Left lung (tissue), 14 donors: ENCODE measurements around the gene ACSL3. TPM values are rescaled to one million over a fixed set of nuclear protein-coding genes. Genes with fewer than 3 reads are reported as not detected.

Experiments
- ATAC-seq: fragments of 200-7000 bp; cut with Tn5 transposase; one replicate; pipeline ENCODE4 v1.9.1; 2020; ENCODE audit warnings: moderate library complexity
- DNase-seq, 4 donors: peaks; one replicate each; pipeline ENCODE4 v3.0.0-alpha.2; 2013 to 2020
- H3K27ac ChIP-seq, 2 donors: fragments of 200-600 bp; sonication (generic) in 1 of 2; one replicate each; pipeline versions ENCODE4 v1.5.0 to v1.8.0; 2020 to 2021
- H3K27me3 ChIP-seq, 2 donors: fragments of 200-600 bp; sonication (generic) in 1 of 2; one replicate each; pipeline versions ENCODE4 v1.5.0 to v1.8.0; 2020 to 2021
- H3K36me3 ChIP-seq, 2 donors: fragments of 200-600 bp; sonication (generic) in 1 of 2; one replicate each; pipeline versions ENCODE4 v1.5.0 to v1.8.0; 2020 to 2021
- H3K4me1 ChIP-seq, 2 donors: fragments of 200-600 bp; one replicate each; pipeline ENCODE4 v1.8.0; 2021
- H3K4me3 ChIP-seq, 2 donors: fragments of 200-600 bp; sonication (generic) in 1 of 2; one replicate each; pipeline versions ENCODE4 v1.5.0 to v1.8.0; 2020 to 2021; ENCODE audit warnings: mild to moderate bottlenecking in 1 of 2
- H3K9me3 ChIP-seq, 2 donors: fragments of 200-600 bp; sonication (generic) in 1 of 2; one replicate each; pipeline versions ENCODE4 v1.5.0 to v1.8.0; 2020 to 2021
- intact Hi-C, 2 donors: fragments of 100-400 bp; cut with DNase I; formaldehyde crosslinking; loops; one replicate each; pipeline versions ENCODE4 v1.11.2 to v1.14.2; 2022
- long read RNA-seq, 12 donors: library from polyadenylated mRNA in 2 of 12; unstranded in 2 of 12; transcript quantifications; one replicate each; pipeline ENCODE4 v2.0.0 and lab custom pipeline, GENCODE V29; 2019 to 2026
- polyA plus RNA-seq, 6 donors: library from polyadenylated mRNA; unstranded; fragments of 120-200 nt; gene quantifications; one replicate each; pipeline ENCODE4 v1.2.1, GENCODE V29; 2013; ENCODE audit not compliant: insufficient read length in 6 of 6
- total RNA-seq, 2 donors: library from RNA; stranded (reverse); fragmentation: NEBNext Ultra II Directional; extraction: Animal tissue kit (Norgen Biotek cat#: 25700); gene quantifications; one replicate each; pipeline ENCODE4 v1.2.1, GENCODE V29; 2021
- TF ChIP-seq, protein P1 (sequence below), 2 donors: fragments of 200-600 bp; sonication (generic) in 1 of 2; IDR thresholded peaks; one replicate each; pipeline versions ENCODE4 v1.5.0 to v1.8.0; 2021; ENCODE audit warnings: antibody characterized with exemption in 2 of 2
- donor health status: DM: no; HTN: yes; CAD: no.
- donor health status: DM: no; HTN: no; CAD: no.

Gene ACSL3
- total RNA-seq (100 to 1,000 TPM in 1 of 2 donors, 10 to 100 TPM in 1; 92.5 to 102 TPM), polyA plus RNA-seq (10 to 100 TPM; 55.1 to 68.2 (median 60.0) TPM)
- long read RNA-seq, donor 1, full-length matches to known transcripts = 9 of 22 reads
- long read RNA-seq, donor 1, partial matches to known transcripts = 13 of 22 reads
- long read RNA-seq, donor 1, other reads (novel, unspliced or antisense) = 0 of 22 reads
- long read RNA-seq, donor 2, partial matches to known transcripts = 0 of 7 reads
- long read RNA-seq, donor 2, other reads (novel, unspliced or antisense) = 0 of 7 reads
- long read RNA-seq, donor 3, full-length matches to known transcripts = 7 of 7 reads
- long read RNA-seq, donor 3, partial matches to known transcripts = 0 of 7 reads
- long read RNA-seq, donor 3, other reads (novel, unspliced or antisense) = 0 of 7 reads
- long read RNA-seq, donor 4, full-length matches to known transcripts = 10 of 17 reads
- long read RNA-seq, donor 4, partial matches to known transcripts = 4 of 17 reads
- long read RNA-seq, donor 4, other reads (novel, unspliced or antisense) = 3 of 17 reads
- long read RNA-seq, donor 5, full-length matches to known transcripts = 9 of 9 reads
- long read RNA-seq, donor 5, partial matches to known transcripts = 0 of 9 reads
- long read RNA-seq, donor 5, other reads (novel, unspliced or antisense) = 0 of 9 reads
- long read RNA-seq, donor 6, full-length matches to known transcripts = 7 of 7 reads
- long read RNA-seq, donor 6, partial matches to known transcripts = 0 of 7 reads
- long read RNA-seq, donor 6, other reads (novel, unspliced or antisense) = 0 of 7 reads
- long read RNA-seq, donor 7, full-length matches to known transcripts = 3 of 9 reads
- long read RNA-seq, donor 7, partial matches to known transcripts = 6 of 9 reads
- long read RNA-seq, donor 7, other reads (novel, unspliced or antisense) = 0 of 9 reads
- long read RNA-seq, donor 8, full-length matches to known transcripts = 13 of 24 reads
- long read RNA-seq, donor 8, partial matches to known transcripts = 11 of 24 reads
- long read RNA-seq, donor 8, other reads (novel, unspliced or antisense) = 0 of 24 reads
- long read RNA-seq, donor 9 = 0 reads
- long read RNA-seq, donor 10, partial matches to known transcripts = 2 of 7 reads
- long read RNA-seq, donor 10, other reads (novel, unspliced or antisense) = 2 of 7 reads
- long read RNA-seq, donor 11, full-length matches to known transcripts = 19 of 43 reads
- long read RNA-seq, donor 11, partial matches to known transcripts = 24 of 43 reads
- long read RNA-seq, donor 11, other reads (novel, unspliced or antisense) = 0 of 43 reads
- long read RNA-seq, donor 12, full-length matches to known transcripts = 8 of 28 reads
- long read RNA-seq, donor 12, partial matches to known transcripts = 20 of 28 reads
- long read RNA-seq, donor 12, other reads (novel, unspliced or antisense) = 0 of 28 reads

DNA sequence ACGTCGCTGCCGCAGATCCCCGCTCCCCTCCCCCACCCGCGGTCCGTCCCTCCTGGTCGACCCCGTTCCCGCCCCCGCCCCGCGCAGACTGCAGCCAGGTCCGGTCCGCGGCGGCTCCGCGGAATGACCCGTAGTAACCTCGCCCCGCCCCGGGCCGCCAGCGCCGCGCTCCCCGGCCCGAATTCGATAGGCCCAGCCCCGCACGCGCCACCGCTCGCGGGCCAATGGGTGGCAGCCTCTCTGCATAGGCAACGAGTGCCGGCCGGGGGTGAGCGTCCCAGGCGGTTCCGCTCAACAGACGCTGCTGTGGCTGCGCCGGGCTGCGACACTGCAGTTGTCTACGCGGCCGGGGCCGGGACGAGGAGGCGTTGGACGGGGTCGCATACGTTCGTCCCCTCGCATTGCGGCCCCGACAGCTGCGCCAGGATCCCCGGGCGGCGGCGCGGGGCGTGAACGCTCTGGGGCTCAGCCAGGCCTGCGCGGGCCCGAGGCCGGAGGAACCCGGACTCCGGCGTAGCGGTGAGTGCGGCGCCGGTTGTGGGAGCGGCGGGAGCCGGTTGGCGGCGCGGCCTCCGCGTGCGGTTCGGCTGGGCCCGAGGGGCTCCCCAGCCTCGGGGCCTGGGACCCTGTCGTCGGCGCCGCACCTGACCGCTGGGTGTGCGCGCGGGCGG lies at the start of gene ACSL3:
ACSL3 (plus strand) TSS at position 297 of the 671 bp plus-strand sequence. CDS start 47,737 bp downstream, outside the sequence.
- no peaks in the 10 kb centered on the region for H3K27me3 ChIP-seq
- H3K27ac ChIP-seq = peak within 1 kb of the TSS; percentile 98
- ATAC-seq (peak; percentile 98), DNase-seq (peak; percentile 90 to 99 (median 97))
- intact Hi-C loops = no loop called here
- TF ChIP-seq, protein P1, sequence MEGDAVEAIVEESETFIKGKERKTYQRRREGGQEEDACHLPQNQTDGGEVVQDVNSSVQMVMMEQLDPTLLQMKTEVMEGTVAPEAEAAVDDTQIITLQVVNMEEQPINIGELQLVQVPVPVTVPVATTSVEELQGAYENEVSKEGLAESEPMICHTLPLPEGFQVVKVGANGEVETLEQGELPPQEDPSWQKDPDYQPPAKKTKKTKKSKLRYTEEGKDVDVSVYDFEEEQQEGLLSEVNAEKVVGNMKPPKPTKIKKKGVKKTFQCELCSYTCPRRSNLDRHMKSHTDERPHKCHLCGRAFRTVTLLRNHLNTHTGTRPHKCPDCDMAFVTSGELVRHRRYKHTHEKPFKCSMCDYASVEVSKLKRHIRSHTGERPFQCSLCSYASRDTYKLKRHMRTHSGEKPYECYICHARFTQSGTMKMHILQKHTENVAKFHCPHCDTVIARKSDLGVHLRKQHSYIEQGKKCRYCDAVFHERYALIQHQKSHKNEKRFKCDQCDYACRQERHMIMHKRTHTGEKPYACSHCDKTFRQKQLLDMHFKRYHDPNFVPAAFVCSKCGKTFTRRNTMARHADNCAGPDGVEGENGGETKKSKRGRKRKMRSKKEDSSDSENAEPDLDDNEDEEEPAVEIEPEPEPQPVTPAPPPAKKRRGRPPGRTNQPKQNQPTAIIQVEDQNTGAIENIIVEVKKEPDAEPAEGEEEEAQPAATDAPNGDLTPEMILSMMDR (IDR thresholded peaks at IDR 0.05) = no peak
- no peaks in the 10 kb centered on the region for H3K36me3 ChIP-seq
- no peaks in the 10 kb centered on the region for H3K9me3 ChIP-seq
- H3K4me3 ChIP-seq = peak within 1 kb of the TSS; percentile 84 to 85
- H3K4me1 ChIP-seq = peaks cover 26 to 53% of the 10 kb centered on the region in 2 donors

DNA sequence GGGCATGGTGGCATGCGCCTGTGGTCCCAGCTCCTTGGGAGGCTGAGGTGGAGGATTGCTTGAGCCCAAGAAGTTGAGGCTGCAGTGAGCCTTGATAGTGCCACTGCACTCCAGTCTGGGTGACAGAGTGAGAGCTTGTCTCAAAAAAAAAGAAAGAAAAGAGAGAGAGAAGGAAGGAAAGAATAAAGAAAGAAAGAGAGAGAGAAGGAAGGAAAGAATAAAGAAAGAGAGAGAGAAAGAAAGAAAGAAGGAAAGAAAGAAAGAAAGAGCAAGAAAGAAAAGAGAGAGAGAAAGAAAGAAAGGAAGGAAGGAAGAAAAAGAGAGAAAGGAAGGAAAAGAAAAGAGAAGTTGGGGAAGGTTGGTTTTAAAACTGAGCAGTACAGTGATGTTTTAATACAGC lies 49.0 kb upstream of the ACSL3 start:
- ATAC-seq = no peak
- Histone ChIP-seq H3K36me3 (no peaks in the 10 kb centered on the region), H3K9me3 (no peaks in the 10 kb centered on the region), H3K4me3 (no peak overlapping the region), H3K27ac (no peak overlapping the region), H3K27me3 (no peaks in the 10 kb centered on the region), H3K4me1 (peaks cover 0 to 5% of the 10 kb centered on the region in 2 donors)
- intact Hi-C loops = no loop called here
- no peak for DNase-seq
- TF ChIP-seq, protein P1 (IDR thresholded peaks at IDR 0.05) = no peak

DNA sequence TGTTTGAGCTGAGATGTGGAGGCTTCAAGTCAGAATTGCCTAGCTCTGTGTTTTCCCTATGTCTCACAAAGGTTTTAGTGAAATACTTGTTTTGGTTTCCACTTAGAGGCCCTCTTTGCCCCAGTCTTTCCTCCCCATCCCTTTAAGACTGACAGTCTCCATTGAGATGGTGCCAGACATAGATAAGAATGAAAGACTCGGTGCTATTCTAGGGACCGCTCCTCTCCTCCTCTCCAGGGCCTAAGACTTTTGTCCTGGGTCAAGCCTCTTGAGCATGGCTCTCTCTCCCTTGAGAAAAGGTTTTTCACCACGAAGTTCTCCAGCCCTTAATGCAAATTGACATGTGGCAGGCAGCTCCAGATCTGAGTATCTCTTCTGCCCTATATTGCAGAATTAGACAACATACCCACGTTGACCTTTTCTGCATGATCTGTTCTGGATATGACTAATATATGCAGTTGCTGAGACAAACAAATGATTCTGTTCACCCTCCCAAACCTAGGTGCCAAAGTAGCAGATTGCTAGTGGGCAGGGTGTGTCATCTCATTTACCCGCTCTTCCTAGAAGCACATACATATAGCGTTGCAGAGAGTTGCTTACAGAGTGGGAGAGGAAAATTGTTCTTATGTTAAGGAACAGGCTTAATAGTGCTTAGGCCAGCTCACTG lies 47.5 kb upstream of the ACSL3 start:
- no peaks in the 10 kb centered on the region for H3K27me3 ChIP-seq
- no peaks in the 10 kb centered on the region for H3K4me1 ChIP-seq
- H3K27ac ChIP-seq = no peak overlapping the region
- ATAC-seq (no peak), DNase-seq (no peak)
- H3K9me3 ChIP-seq = no peaks in the 10 kb centered on the region
- intact Hi-C loops = no loop called here
- no peak overlapping the region for H3K4me3 ChIP-seq
- TF ChIP-seq, protein P1 (IDR thresholded peaks at IDR 0.05) = no peak
- no peaks in the 10 kb centered on the region for H3K36me3 ChIP-seq

DNA sequence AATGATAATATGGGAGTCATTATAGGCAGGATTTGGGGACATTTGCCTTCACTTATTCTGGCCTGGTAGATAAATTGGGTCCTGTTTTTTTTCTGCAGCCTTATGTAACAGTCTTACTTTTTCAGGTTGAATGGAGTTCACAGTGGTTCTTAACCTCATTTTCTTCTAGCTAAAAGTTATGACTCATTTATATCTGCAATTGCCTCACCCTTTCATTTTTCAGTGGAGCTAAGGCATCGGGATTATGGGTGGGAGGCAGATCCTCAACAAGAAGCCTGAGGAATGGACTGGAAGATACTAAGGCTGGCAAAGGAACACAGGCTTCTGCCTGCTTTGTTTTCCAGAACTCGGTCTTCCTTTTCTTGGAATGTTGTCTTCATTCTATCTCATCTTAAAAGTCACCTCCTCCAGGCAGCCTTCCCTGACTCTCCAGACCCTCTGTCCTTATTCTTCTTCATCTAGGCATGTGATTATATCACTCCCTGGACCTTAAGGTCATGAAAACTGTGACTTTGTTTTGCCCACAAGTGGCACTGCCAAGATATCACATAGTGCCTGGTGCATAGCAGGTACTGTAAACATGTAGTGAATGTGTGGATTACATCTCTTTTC lies 41.0 kb upstream of the ACSL3 start:
- Histone ChIP-seq H3K4me3 (no peak overlapping the region), H3K27ac (no peak overlapping the region), H3K36me3 (no peaks in the 10 kb centered on the region), H3K27me3 (no peaks in the 10 kb centered on the region), H3K4me1 (no peaks in the 10 kb centered on the region), H3K9me3 (no peaks in the 10 kb centered on the region)
- TF ChIP-seq, protein P1 (IDR thresholded peaks at IDR 0.05) = no peak
- intact Hi-C loops = no loop called here
- ATAC-seq (peak; percentile 47), DNase-seq (no peak)
